ENCODE measurements around the gene SYNGR4.

The SYNGR4 gene

GRCh38 chr19:48405010-48405659 lies 41.0 kb downstream of the SYNGR4 start:
- no peaks in the 10 kb centered on the region for H3K36me3 ChIP-seq (ENCODE audit: control insufficient read depth in 1 of 2, insufficient read depth in 2 of 2, low read length in 2 of 2)
- no peak overlapping the region for H3K27ac ChIP-seq (ENCODE audit: low read depth, low read length)
- H3K9ac ChIP-seq (ENCODE audit: low read depth in 1 of 2, low read length in 2 of 2) = no peak overlapping the region
- H3K4me3 ChIP-seq (ENCODE audit: low read depth in 1 of 2, low read length in 2 of 2) = no peak overlapping the region
- H3K9me3 ChIP-seq (ENCODE audit: control insufficient read depth in 1 of 2, low read length in 2 of 2) = no peaks in the 10 kb centered on the region
- peaks cover 0 to 3% of the 10 kb centered on the region in 2 donors for H3K4me1 ChIP-seq (ENCODE audit: control insufficient read depth in 1 of 2, insufficient read depth in 2 of 2, low read length in 2 of 2)
- H3K27me3 ChIP-seq (ENCODE audit: control insufficient read depth in 1 of 2, insufficient read depth in 2 of 2, low read length in 2 of 2) = no peaks in the 10 kb centered on the region

- Histone ChIP-seq H3K27me3 (ENCODE audit: control insufficient read depth in 1 of 2, insufficient read depth in 2 of 2, low read length in 2 of 2) (no peaks in the 10 kb centered on the region), H3K36me3 (ENCODE audit: control insufficient read depth in 1 of 2, insufficient read depth in 2 of 2, low read length in 2 of 2) (no peaks in the 10 kb centered on the region), H3K9me3 (ENCODE audit: control insufficient read depth in 1 of 2, low read length in 2 of 2) (no peaks in the 10 kb centered on the region), H3K4me1 (ENCODE audit: control insufficient read depth in 1 of 2, insufficient read depth in 2 of 2, low read length in 2 of 2) (no peaks in the 10 kb centered on the region), H3K4me3 (ENCODE audit: low read depth in 1 of 2, low read length in 2 of 2) (no peak overlapping the region), H3K27ac (ENCODE audit: low read depth, low read length) (no peak overlapping the region), H3K9ac (ENCODE audit: low read depth in 1 of 2, low read length in 2 of 2) (no peak overlapping the region)
Observed at GRCh38 chr19:48405850-48406249, 41.7 kb downstream of the SYNGR4 start.

DNA sequence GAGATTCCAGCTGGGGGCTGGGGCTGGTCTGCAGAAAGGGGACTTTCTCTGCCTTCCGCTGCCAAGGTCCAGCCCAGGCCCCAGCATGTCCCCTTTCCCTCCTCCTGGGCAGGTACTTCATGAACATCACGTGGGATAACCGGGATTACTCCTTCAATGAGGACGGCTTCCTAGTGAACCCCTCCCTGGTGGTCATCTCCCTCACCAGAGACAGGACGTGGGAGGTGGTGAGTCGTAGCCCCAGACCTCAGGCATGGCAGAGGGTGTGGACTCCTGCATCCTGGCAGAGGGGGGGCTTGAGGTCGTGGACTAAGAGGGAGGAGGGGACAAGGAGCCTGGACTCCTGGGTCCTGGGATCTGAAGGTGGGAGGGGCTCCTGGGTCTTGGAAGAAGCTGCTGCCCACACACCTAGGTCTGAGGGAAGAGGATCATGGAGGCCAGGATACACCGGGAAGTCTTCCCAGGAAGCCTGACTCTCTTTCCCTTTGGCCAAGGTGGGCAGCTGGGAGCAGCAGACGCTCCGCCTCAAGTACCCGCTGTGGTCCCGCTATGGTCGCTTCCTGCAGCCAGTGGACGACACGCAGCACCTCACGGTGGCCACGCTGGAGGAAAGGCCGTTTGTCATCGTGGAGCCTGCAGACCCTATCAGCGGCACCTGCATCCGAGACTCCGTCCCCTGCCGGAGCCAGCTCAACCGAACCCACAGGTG lies 49.9 kb downstream of the SYNGR4 start:
- Histone ChIP-seq H3K27me3 (ENCODE audit: control insufficient read depth in 1 of 2, insufficient read depth in 2 of 2, low read length in 2 of 2) (peaks cover 0 to 14% of the 10 kb centered on the region in 2 donors), H3K4me3 (ENCODE audit: low read depth in 1 of 2, low read length in 2 of 2) (peak overlapping the region; percentile 46 to 53), H3K9me3 (ENCODE audit: control insufficient read depth in 1 of 2, low read length in 2 of 2) (no peaks in the 10 kb centered on the region), H3K36me3 (ENCODE audit: control insufficient read depth in 1 of 2, insufficient read depth in 2 of 2, low read length in 2 of 2) (no peaks in the 10 kb centered on the region), H3K4me1 (ENCODE audit: control insufficient read depth in 1 of 2, insufficient read depth in 2 of 2, low read length in 2 of 2) (peaks cover 7 to 10% of the 10 kb centered on the region in 2 donors), H3K9ac (ENCODE audit: low read depth in 1 of 2, low read length in 2 of 2) (no peak overlapping the region), H3K27ac (ENCODE audit: low read depth, low read length) (no peak overlapping the region)

- Histone ChIP-seq H3K9ac (ENCODE audit: low read depth in 1 of 2, low read length in 2 of 2) (no peak overlapping the region), H3K27ac (ENCODE audit: low read depth, low read length) (no peak overlapping the region), H3K4me1 (ENCODE audit: control insufficient read depth in 1 of 2, insufficient read depth in 2 of 2, low read length in 2 of 2) (peaks cover 7 to 10% of the 10 kb centered on the region in 2 donors), H3K36me3 (ENCODE audit: control insufficient read depth in 1 of 2, insufficient read depth in 2 of 2, low read length in 2 of 2) (no peaks in the 10 kb centered on the region), H3K27me3 (ENCODE audit: control insufficient read depth in 1 of 2, insufficient read depth in 2 of 2, low read length in 2 of 2) (peaks cover 0 to 14% of the 10 kb centered on the region in 2 donors), H3K4me3 (ENCODE audit: low read depth in 1 of 2, low read length in 2 of 2) (peak overlapping the region in 1 of 2 donors; percentile 40), H3K9me3 (ENCODE audit: control insufficient read depth in 1 of 2, low read length in 2 of 2) (no peaks in the 10 kb centered on the region)
Observed at GRCh38 chr19:48415395-48415794, 51.2 kb downstream of the SYNGR4 start.

GRCh38 chr19:48415806-48416221 lies 51.6 kb downstream of the SYNGR4 start:
- H3K9ac ChIP-seq (ENCODE audit: low read depth in 1 of 2, low read length in 2 of 2) = no peak overlapping the region
- H3K9me3 ChIP-seq (ENCODE audit: control insufficient read depth in 1 of 2, low read length in 2 of 2) = no peaks in the 10 kb centered on the region
- peaks cover 0 to 14% of the 10 kb centered on the region in 2 donors for H3K27me3 ChIP-seq (ENCODE audit: control insufficient read depth in 1 of 2, insufficient read depth in 2 of 2, low read length in 2 of 2)
- H3K27ac ChIP-seq (ENCODE audit: low read depth, low read length) = no peak overlapping the region
- H3K36me3 ChIP-seq (ENCODE audit: control insufficient read depth in 1 of 2, insufficient read depth in 2 of 2, low read length in 2 of 2) = no peaks in the 10 kb centered on the region
- H3K4me3 ChIP-seq (ENCODE audit: low read depth in 1 of 2, low read length in 2 of 2) = peak overlapping the region in 1 of 2 donors; percentile 40
- peaks cover 7 to 10% of the 10 kb centered on the region in 2 donors for H3K4me1 ChIP-seq (ENCODE audit: control insufficient read depth in 1 of 2, insufficient read depth in 2 of 2, low read length in 2 of 2)

GRCh38 chr19:48417421-48417820 lies 53.3 kb downstream of the SYNGR4 start:
- Histone ChIP-seq H3K9ac (ENCODE audit: low read depth in 1 of 2, low read length in 2 of 2) (no peak overlapping the region), H3K36me3 (ENCODE audit: control insufficient read depth in 1 of 2, insufficient read depth in 2 of 2, low read length in 2 of 2) (no peaks in the 10 kb centered on the region), H3K27ac (ENCODE audit: low read depth, low read length) (no peak overlapping the region), H3K9me3 (ENCODE audit: control insufficient read depth in 1 of 2, low read length in 2 of 2) (no peaks in the 10 kb centered on the region), H3K27me3 (ENCODE audit: control insufficient read depth in 1 of 2, insufficient read depth in 2 of 2, low read length in 2 of 2) (peaks cover 0 to 14% of the 10 kb centered on the region in 2 donors), H3K4me3 (ENCODE audit: low read depth in 1 of 2, low read length in 2 of 2) (no peak overlapping the region), H3K4me1 (ENCODE audit: control insufficient read depth in 1 of 2, insufficient read depth in 2 of 2, low read length in 2 of 2) (peaks cover 7 to 10% of the 10 kb centered on the region in 2 donors)

- no peak overlapping the region for H3K4me3 ChIP-seq (ENCODE audit: low read depth in 1 of 2, low read length in 2 of 2)
- H3K27me3 ChIP-seq (ENCODE audit: control insufficient read depth in 1 of 2, insufficient read depth in 2 of 2, low read length in 2 of 2) = peaks cover 0 to 14% of the 10 kb centered on the region in 2 donors
- no peak overlapping the region for H3K9ac ChIP-seq (ENCODE audit: low read depth in 1 of 2, low read length in 2 of 2)
- H3K9me3 ChIP-seq (ENCODE audit: control insufficient read depth in 1 of 2, low read length in 2 of 2) = no peaks in the 10 kb centered on the region
- H3K4me1 ChIP-seq (ENCODE audit: control insufficient read depth in 1 of 2, insufficient read depth in 2 of 2, low read length in 2 of 2) = peaks cover 7 to 10% of the 10 kb centered on the region in 2 donors
- no peak overlapping the region for H3K27ac ChIP-seq (ENCODE audit: low read depth, low read length)
- no peaks in the 10 kb centered on the region for H3K36me3 ChIP-seq (ENCODE audit: control insufficient read depth in 1 of 2, insufficient read depth in 2 of 2, low read length in 2 of 2)
Observed at GRCh38 chr19:48418317-48419064, 54.3 kb downstream of the SYNGR4 start.

DNA sequence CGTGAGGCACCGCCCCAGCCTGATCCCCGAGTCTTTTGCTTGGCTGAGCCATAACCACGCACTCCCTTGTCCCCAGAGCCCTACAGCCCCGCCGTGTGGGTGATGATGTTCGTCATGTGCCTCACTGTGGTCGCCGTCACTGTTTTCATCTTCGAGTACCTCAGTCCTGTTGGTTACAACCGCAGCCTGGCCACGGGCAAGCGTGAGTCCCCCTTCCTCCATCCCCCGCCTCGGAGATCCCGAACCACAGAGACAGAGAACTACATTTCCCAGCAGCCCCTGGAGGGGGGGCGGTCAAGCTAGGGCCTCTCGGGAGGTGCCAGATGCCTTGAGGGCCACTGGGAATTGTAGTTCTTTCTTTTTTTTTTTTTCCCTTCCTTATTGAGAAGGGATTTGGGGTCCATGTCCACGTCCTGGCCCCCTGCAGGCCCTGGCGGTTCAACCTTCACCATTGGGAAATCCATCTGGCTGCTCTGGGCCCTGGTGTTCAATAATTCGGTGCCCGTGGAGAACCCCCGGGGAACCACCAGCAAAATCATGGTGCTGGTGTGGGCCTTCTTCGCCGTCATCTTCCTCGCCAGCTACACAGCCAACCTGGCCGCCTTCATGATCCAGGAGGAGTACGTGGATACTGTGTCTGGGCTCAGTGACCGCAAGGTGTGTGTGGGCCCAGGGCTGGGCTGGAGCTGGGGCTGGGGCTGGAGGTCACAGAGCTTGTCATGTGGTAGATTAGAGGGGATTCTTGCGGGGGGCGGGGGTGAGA lies 55.2 kb downstream of the SYNGR4 start:
- Histone ChIP-seq H3K4me3 (ENCODE audit: low read depth in 1 of 2, low read length in 2 of 2) (peak overlapping the region in 1 of 2 donors; percentile 57), H3K27ac (ENCODE audit: low read depth, low read length) (no peak overlapping the region), H3K9me3 (ENCODE audit: control insufficient read depth in 1 of 2, low read length in 2 of 2) (no peaks in the 10 kb centered on the region), H3K27me3 (ENCODE audit: control insufficient read depth in 1 of 2, insufficient read depth in 2 of 2, low read length in 2 of 2) (peaks cover 0 to 14% of the 10 kb centered on the region in 2 donors), H3K4me1 (ENCODE audit: control insufficient read depth in 1 of 2, insufficient read depth in 2 of 2, low read length in 2 of 2) (peaks cover 7 to 10% of the 10 kb centered on the region in 2 donors), H3K9ac (ENCODE audit: low read depth in 1 of 2, low read length in 2 of 2) (no peak overlapping the region), H3K36me3 (ENCODE audit: control insufficient read depth in 1 of 2, insufficient read depth in 2 of 2, low read length in 2 of 2) (no peaks in the 10 kb centered on the region)

DNA sequence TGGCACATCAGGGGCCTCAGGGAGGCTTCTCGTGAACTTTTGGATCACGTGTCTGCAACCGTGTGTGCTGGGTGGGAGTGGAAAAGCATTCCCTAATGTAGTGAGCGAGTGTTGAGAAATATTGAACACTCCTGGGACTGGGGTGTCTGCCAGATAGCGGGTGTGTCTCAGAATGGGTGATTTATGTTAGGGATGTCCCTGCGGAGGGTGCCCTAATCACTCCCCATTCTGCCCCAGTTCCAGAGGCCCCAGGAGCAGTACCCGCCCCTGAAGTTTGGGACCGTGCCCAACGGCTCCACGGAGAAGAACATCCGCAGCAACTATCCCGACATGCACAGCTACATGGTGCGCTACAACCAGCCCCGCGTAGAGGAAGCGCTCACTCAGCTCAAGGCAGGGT lies 57.4 kb downstream of the SYNGR4 start:
- Histone ChIP-seq H3K9me3 (ENCODE audit: control insufficient read depth in 1 of 2, low read length in 2 of 2) (no peaks in the 10 kb centered on the region), H3K4me1 (ENCODE audit: control insufficient read depth in 1 of 2, insufficient read depth in 2 of 2, low read length in 2 of 2) (peaks cover 0 to 4% of the 10 kb centered on the region in 2 donors), H3K36me3 (ENCODE audit: control insufficient read depth in 1 of 2, insufficient read depth in 2 of 2, low read length in 2 of 2) (no peaks in the 10 kb centered on the region), H3K27ac (ENCODE audit: low read depth, low read length) (no peak overlapping the region), H3K27me3 (ENCODE audit: control insufficient read depth in 1 of 2, insufficient read depth in 2 of 2, low read length in 2 of 2) (peaks cover 0 to 6% of the 10 kb centered on the region in 2 donors), H3K9ac (ENCODE audit: low read depth in 1 of 2, low read length in 2 of 2) (no peak overlapping the region), H3K4me3 (ENCODE audit: low read depth in 1 of 2, low read length in 2 of 2) (no peak overlapping the region)
